ENCODE measurements around the gene NUDT1. TPM values are rescaled to one million over a fixed set of nuclear protein-coding genes. Genes with fewer than 3 reads are reported as not detected.

Gene NUDT1
- total RNA-seq, 1 experiment from 2014 or later: 45.4 TPM

DNA sequence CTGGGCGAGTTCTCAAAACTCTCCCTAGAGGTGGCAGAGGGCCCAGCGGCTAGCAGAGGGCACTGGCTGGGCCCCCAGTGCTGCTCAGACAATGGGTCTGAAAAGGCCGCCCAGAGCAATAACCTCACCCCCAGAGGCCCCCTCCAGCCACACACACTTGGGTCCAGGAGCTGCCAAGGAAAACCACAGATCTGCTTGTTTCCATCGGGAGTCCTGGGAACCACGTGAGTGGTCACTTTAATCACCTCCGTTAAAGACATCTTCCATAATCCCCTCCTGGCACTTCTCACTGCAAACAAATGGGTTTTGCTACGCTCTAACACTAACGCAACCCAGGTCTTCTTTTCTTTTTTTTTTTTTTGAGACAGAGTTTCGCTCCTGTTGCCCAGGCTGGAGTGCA lies 30.0 kb downstream of the NUDT1 start:
- no peak for DNase-seq (ENCODE audit: low read depth, low spot score)
- in situ Hi-C loops (cut with HindIII; ENCODE audit: low pct_unique_long_range_greater_than_20kb, low sequenced_read_pairs): no loop called here

DNA sequence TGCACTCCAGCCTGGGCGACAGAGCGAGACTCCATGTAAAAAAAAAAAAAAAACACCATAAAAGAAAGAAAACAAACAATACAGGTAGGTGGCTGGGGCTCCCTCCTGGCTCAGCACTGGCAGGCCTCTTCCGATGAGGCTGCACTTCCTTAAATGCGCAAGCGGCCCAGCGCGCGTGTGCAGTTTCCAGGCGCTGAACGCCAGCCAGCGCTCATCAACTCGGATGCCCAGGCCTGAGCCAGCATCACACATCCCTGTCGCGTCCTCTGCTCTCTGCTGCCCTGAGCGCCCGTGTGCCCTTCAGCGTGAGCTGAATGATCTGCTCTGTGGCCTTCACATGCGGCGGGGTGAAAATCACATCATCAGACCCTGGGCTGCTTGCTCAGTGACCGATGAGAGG lies 31.8 kb downstream of the NUDT1 start:
- in situ Hi-C loops (cut with HindIII; ENCODE audit: low pct_unique_long_range_greater_than_20kb, low sequenced_read_pairs): no loop called here
- no peak for DNase-seq (ENCODE audit: low read depth, low spot score)

DNA sequence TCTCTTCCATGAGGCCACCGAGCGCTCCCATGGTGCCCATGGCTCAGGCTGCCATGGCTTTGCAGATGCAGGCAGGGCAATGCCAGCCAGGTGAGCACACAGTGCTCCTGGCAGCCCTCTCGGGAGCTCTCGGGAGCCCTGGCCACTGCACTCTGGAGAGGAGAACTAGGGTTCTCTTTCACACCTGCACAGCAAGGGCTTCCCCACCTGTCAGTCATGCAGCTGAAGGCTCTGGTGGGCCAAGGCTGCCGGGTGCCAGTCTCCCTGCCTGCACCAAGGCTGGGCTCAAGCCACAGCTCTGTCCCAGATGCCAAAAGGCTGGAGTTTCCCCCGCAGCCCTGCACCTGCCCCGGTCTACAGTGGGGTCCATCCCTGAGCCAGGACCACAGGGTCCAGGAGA lies 32.6 kb downstream of the NUDT1 start:
- in situ Hi-C loops (cut with HindIII; ENCODE audit: low pct_unique_long_range_greater_than_20kb, low sequenced_read_pairs): no loop called here
- DNase-seq (ENCODE audit: low read depth, low spot score): no peak

DNA sequence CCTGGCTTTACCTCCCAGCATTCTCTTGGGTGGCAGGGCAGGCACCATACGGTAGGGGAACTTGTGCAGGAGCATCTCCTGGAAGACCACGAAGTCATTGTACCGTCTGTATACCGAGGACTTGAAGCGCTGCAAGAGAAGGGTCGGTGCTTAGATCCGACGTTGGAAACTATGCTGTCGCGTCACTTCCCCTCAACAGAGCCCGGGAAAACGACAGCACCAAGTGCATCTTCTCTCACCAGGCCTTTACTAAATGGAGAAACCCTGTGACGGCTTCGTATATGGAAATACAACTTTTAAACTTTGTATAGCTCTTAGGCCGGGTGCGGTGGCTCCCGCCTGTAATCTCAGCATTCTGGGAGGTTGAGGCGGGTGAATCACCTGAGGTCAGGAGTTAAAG lies 33.1 kb downstream of the NUDT1 start:
- no peak for DNase-seq (ENCODE audit: low read depth, low spot score)
- in situ Hi-C loops (cut with HindIII; ENCODE audit: low pct_unique_long_range_greater_than_20kb, low sequenced_read_pairs): no loop called here

DNA sequence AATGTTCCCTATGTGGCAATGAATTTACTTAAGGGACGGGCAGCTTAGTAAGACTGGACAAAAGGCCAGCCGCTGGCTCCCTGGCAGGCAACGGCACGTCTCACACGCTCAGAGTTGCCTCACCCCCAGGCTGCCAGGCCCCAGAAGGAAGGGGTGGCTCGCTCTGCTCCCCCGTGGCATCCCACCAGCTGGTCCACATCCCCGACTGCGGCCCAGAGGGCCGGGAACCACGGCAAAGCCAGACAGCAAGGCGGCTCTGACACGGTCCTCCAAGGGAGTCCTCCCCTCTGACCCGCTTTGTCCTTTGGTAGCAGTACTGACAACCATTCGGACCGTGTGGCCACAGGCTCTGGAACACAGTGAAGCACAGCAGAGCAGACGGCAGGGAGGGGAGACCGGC lies 34.1 kb downstream of the NUDT1 start:
- DNase-seq (ENCODE audit: low read depth, low spot score): no peak
- in situ Hi-C loops (cut with HindIII; ENCODE audit: low pct_unique_long_range_greater_than_20kb, low sequenced_read_pairs): no loop called here

DNA sequence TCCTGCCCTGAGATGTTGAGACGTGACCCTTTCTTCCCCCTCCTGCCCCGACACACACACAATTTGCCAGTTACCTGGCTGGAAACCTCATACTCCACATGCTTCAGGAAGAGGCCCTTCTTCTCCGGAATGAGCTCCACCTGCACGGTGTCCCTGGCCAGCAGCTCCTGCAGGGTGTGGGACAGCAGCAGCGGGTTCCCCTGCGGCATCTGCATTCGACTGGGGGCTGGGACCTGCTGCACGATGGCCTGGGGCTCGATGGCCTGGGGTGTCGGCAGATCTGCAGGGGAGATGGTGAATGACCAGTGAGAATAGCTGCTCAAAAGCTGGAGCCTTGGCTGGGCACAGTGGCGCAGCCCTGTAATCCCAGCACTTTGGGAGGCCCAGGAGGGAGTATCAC lies 36.0 kb downstream of the NUDT1 start:
- no peak for DNase-seq (ENCODE audit: low read depth, low spot score)
- in situ Hi-C loops (cut with HindIII; ENCODE audit: low pct_unique_long_range_greater_than_20kb, low sequenced_read_pairs): no loop called here

DNA sequence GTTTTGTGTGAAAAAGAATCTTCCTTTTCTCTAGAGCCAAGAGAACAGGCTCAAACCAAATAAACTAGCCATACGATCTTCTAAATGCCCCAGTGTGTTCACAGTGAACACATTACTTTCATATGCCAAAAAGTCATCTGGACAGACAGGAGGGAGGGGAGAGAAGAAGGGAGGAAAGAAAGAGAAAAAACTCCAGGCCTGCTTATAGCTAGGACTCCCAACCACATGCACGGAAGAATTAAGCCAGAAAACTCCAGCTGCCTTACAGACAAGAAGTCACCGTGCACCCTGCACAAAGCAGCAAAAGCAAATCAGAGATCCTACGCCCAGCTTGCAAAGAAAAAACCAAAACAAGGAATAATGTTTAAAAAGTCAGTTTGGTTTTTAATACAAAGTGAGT lies 37.9 kb downstream of the NUDT1 start:
- in situ Hi-C loops (cut with HindIII; ENCODE audit: low pct_unique_long_range_greater_than_20kb, low sequenced_read_pairs): no loop called here
- no peak for DNase-seq (ENCODE audit: low read depth, low spot score)

DNA sequence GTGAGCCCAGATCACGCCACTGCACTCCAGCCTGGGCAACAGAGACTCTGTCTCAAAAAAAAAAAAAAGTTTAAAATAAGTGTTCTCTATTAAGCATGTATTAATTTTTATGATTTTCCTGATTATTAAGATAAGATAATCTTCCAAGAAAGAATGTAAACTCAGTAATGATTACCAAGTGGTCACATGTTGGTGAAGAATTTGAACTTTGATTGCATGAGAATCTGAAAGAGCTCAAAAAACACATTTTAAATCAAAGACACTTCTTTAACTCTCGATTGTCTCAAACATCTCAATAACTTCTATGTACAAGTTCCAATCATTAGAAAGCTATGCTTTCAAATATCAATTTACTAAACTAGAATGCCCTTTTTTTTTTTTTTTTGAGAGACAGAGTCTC lies 38.4 kb downstream of the NUDT1 start:
- no peak for DNase-seq (ENCODE audit: low read depth, low spot score)
- in situ Hi-C loops (cut with HindIII; ENCODE audit: low pct_unique_long_range_greater_than_20kb, low sequenced_read_pairs): no loop called here

DNA sequence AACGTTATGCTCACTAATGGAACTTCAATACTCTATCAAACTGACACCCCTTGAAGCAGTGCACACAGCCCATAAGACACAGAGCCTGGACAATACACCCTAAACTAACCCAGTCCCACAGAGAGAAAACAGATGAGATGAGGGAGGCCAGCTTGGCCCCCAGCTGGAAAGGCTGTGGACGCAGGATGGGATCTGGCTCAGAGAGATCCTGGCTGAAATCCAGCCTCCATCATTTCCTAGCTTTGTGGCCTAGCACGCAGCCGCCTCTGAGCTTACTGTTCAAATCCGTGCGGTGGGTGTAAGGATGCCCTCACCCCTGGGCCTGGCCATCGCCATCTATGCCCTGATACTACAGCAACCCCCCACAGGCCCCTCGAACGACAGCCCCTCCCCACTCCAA lies 39.5 kb downstream of the NUDT1 start:
- DNase-seq (ENCODE audit: low read depth, low spot score): no peak
- in situ Hi-C loops (cut with HindIII; ENCODE audit: low pct_unique_long_range_greater_than_20kb, low sequenced_read_pairs): no loop called here

DNA sequence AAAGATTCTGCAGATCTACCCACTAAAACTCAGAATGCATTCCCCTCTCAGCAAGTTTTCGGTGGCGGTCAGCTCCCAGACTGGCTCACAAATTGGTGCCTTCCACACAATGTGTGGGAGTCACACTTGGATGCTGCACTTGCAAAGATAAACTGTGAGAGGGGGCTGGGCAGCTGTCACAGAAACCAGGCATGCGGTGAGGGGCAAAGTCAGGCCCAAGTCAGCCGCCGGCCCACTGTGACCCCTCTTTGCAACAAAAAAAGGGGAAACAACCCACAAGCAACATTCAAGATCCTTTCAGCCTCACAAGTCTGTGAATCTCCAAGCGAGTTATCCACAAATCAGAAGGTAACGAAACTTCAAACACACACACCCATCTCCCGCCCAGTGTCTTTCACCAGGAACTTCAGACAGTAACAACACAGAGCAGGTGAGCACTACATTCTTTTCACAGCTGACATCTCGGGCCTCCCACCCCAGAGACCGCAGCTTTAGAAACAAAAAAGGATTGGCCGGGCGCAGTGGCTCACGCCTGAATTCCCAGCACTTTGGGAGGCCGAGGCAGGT lies 40.2 kb downstream of the NUDT1 start:
- no peak for DNase-seq (ENCODE audit: low read depth, low spot score)
- in situ Hi-C loops (cut with HindIII; ENCODE audit: low pct_unique_long_range_greater_than_20kb, low sequenced_read_pairs): no loop called here

DNA sequence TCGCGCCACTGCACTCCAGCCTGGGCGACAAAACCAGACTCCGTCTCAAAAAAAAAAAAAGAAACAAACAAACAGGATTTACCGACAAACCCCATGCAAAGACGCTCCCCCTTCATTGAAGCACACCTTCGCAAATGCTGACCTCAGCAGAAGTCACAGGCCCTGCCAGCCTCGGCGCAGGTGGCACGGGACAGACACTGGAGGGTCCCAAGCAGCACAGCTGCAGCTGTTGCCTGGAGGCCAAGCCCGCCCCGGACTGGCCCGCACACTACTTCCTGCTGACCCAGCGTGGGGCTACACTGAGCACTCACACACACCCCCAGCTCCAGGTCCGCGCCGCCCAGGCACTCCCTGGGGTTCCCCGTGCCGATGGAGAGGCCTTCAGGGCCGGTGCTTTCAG lies 41.0 kb downstream of the NUDT1 start:
- in situ Hi-C loops (cut with HindIII; ENCODE audit: low pct_unique_long_range_greater_than_20kb, low sequenced_read_pairs): no loop called here
- no peak for DNase-seq (ENCODE audit: low read depth, low spot score)

DNA sequence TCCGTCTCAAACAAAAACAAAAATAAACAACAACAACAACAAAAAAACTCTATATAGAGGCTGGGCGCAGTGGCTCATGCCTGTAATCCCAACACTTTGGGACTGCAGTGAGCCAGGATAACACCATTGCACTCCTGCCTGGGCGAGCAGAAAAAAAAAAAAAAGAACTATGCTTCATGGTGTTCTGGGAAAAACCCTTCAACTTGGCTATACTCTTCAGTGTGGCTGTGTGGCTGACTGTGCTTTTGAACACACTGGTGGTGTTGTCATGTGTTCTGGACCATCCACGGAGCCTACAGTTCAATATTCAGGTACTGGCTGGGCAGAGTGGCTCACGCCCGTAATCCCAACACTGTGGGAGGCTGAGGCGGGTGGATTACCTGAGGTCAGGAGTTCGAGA lies 45.7 kb downstream of the NUDT1 start:
- no peak for DNase-seq (ENCODE audit: low read depth, low spot score)
- in situ Hi-C loops (cut with HindIII; ENCODE audit: low pct_unique_long_range_greater_than_20kb, low sequenced_read_pairs): no loop called here

DNA sequence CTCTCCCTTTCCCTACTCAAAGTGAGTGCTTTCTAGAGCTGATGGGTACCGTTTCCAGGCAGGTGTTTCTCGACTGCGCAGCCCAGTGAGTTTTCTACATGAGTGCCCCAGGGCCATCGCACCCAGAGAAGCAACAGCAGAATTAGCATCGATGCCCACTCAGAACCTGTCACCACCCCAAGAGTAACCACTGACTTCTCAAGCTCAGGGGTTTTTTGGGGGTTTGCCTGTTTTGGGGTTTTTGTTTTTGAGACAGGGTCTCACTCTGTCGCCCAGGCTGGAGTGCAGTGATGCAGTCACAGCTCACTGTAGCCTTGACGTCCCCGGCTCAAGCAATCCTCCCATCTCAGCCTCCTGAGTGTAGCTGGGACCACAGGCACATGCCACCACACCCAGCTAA lies 46.5 kb downstream of the NUDT1 start:
- in situ Hi-C loops (cut with HindIII; ENCODE audit: low pct_unique_long_range_greater_than_20kb, low sequenced_read_pairs): no loop called here
- no peak for DNase-seq (ENCODE audit: low read depth, low spot score)

DNA sequence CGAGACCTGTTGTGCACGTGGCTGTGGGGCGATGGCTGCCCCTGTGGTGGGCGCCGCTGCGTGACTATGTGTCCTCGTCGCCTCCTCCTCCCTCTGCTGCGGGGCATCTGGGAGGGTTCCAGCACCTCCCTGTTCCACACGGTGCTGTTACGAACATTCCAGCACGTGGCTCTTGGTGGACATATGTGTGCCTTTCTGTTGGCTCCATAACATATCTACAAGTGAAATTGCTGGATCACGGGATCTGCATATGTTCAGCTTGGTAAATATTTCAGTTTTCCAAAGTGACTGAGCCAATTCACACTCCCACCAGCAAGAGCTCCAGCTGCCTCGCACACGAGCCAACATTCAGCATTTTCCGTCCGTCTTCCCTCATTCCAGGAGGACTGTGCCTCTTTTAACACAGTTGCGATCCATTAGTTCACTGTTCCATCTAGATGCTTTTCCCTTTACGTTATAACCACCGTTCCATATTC lies 47.1 kb downstream of the NUDT1 start:
- in situ Hi-C loops (cut with HindIII; ENCODE audit: low pct_unique_long_range_greater_than_20kb, low sequenced_read_pairs): no loop called here

DNA sequence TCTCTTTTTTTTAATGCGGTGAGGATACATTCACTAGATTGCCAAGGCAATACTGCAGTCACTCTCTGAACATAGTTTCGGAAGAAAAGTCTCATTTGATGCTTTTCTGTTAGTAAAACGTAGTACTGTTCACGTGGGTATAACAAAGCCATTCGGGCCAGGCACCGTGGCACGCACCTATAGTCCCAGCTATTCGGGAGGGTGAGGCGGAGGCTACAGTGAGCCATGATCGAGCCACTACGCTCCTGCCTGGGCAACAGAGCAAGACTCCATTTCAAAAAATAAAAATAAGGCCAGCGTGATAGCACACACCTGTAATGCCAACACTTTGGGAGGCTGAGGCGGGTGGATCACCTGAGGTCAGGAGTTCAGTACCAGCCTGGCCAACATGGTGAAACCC lies 47.6 kb downstream of the NUDT1 start:
- DNase-seq (ENCODE audit: low read depth, low spot score): no peak
- in situ Hi-C loops (cut with HindIII; ENCODE audit: low pct_unique_long_range_greater_than_20kb, low sequenced_read_pairs): no loop called here

More for the DNA sequence above, 47.1 kb downstream of the NUDT1 start:
- no peak for DNase-seq (ENCODE audit: low read depth, low spot score)

DNA sequence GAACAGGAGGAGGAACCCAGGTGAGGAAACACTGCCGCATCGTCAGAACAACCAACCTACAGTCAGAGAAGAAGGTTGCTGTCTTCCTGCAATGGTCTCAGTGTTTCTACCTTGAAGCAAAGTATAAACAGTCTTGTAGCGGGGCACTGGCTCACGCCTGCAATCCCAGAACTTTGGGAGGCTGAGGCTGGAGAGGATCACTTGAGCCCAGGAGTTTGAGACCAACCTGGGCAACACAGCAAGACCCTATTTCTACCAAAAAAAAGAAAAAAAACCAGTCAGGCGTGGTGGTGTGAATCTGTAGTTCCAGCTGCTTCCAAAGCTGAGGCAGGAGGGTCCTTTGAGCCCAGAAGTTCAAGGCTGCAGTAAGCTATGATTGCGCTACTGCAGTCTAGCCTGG lies 48.9 kb downstream of the NUDT1 start:
- in situ Hi-C loops (cut with HindIII; ENCODE audit: low pct_unique_long_range_greater_than_20kb, low sequenced_read_pairs): no loop called here
- DNase-seq (ENCODE audit: low read depth, low spot score): no peak

DNA sequence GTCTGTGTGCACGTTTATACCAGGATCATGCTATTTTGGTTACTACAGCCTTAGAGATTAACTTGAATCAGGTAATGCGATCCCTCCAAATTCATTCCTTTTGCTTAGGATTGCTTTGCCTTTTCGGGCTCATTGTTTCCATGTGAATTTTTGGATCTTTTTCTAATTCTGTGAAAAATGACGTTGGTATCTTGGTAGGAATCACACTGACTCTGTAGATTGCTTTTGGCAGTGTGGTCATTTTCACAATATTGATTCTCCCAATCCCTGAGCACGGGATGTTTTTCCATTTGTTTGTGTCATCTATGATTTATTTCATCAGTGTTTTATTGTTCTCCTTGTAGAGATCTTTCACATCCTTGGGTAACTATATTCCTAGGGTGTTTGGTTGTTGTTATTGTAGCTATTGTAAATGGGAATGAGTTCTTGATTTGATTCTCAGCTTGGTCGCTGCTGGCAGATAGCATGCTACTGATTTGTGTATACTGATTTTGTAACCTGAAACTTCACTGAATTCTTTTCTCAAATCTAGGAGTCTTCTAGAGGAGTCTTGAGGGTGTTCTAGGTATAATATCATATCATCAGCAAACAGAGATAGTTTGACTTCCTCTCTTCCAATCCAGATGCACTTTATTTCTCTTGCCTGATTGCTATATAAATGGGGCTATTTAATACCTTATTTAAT lies 54.1 kb downstream of the NUDT1 start:
- in situ Hi-C loops (cut with HindIII; ENCODE audit: low pct_unique_long_range_greater_than_20kb, low sequenced_read_pairs): no loop called here
- DNase-seq (ENCODE audit: low read depth, low spot score): no peak

DNA sequence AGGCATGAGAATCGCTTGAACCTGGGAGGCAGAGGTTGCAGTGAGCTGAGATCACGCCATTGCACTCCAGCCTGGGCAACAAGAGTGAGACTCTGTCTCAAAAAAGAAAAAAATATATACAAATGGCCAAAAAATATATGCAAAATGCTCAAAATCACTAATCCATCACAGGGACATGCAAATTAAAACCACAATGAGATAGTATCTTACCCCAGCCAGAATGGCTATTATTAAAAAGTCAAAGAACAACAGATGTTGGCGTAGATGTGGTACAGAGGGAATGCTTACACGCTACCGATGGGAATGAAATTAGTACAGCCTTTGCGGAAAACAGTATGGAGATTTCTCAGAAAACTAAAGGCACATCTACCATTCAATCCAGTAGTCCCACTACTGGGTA lies 54.8 kb downstream of the NUDT1 start:
- in situ Hi-C loops (cut with HindIII; ENCODE audit: low pct_unique_long_range_greater_than_20kb, low sequenced_read_pairs): no loop called here

DNA sequence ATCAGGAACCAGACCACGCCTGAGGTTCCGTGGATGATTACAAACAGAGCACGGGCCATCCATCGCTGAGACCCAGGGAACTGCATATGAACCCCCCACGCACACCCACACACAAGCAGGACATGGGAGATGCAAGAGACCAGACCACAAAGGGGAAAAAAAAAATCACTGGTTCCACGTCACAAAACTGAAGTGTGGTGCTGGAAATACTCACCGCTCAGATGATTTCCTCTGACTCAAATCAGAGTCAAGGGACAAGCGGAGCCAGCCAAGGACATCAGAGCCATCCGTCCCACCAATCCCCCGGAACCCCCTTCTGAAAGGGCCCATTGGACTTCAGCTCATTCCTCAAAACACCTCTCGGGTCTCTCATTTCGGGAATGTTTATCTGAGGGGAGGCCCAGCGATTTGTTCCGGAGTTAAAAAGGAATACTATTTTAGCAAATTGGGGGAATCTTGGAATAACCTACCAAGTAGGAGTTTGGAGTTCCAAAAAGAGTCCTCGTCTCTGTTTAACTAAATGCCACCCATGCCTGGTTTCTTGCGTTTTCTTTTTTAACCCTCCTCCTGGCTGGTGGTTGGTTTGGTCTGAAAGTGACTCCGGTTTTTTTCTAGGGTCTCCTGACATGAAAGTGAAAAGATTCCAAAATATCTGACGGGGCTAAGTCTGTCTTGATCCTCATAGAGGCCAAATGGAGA lies 57.3 kb downstream of the NUDT1 start:
- peak; percentile 45 for DNase-seq (ENCODE audit: low read depth, low spot score)
- in situ Hi-C loops (cut with HindIII; ENCODE audit: low pct_unique_long_range_greater_than_20kb, low sequenced_read_pairs): no loop called here

More for the DNA sequence above, 54.8 kb downstream of the NUDT1 start:
- DNase-seq (ENCODE audit: low read depth, low spot score): no peak
